ENCODE results near the gene SLIT3.

The SLIT3 gene

DNA sequence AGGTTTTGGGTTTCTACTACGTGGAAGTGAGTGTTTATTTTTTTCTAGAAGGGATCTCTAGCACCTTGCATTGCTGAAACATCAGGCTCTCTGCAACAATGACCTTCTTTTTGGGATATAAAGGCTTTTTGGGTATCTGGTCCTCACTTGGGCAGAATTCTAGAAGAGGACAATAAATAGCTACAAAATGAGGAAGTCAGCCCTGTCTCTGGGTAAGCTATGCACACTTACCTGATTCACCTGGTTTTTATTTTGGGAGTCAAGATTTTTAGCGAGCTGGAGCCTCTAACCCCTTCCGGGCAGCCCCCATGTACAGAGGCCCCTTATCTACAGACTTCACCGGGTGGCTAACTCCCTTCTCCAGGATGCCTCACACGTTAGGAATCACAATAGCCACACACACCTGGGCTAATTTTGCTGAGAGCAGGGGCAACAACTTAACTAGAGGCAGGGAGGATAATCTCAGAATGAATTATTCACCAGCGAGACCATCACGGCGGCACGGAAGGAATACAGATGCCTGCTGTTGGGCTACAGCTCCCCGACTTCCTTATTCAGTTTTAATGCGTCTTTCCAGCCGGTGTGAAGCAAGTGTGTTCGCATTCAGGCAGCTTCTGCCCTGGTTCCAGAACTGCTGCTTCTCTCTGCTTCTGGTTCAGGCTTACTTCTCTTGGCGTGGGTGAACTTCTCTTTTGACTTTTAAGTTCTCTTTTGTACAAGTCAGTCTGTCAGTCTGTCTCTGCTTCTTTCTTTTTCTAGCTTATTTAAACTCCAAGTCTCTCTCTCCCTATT, 380.7 kb downstream of the SLIT3 start:
- DNase-seq (ENCODE audit: extremely low spot score): no peak
- no peak for TF ChIP-seq ARNT (IDR thresholded peaks at IDR 0.05)
- TF ChIP-seq NFRKB (IDR thresholded peaks at IDR 0.05): no peak
- TF ChIP-seq L3MBTL2 (conservative IDR thresholded peaks at IDR 0.05): no peak
- TF ChIP-seq SUZ12 (IDR thresholded peaks at IDR 0.05): no peak
- TF ChIP-seq TARDBP (IDR thresholded peaks at IDR 0.05): no peak
- TF ChIP-seq HDGF (IDR thresholded peaks at IDR 0.05; ENCODE audit: borderline replicate concordance): no peak
- no peak for TF ChIP-seq ELF4 (IDR thresholded peaks at IDR 0.05)
- TF ChIP-seq SP1 (IDR thresholded peaks at IDR 0.05): no peak
- no peak for TF ChIP-seq ZNF384 (IDR thresholded peaks at IDR 0.05)
- TF ChIP-seq FOXA1 (IDR thresholded peaks at IDR 0.05): no peak
- no peak for TF ChIP-seq LEF1 (IDR thresholded peaks at IDR 0.05; ENCODE audit: borderline replicate concordance)
- ChIA-PET CTCF (no interaction called here), POLR2A (no interaction called here)

DNA sequence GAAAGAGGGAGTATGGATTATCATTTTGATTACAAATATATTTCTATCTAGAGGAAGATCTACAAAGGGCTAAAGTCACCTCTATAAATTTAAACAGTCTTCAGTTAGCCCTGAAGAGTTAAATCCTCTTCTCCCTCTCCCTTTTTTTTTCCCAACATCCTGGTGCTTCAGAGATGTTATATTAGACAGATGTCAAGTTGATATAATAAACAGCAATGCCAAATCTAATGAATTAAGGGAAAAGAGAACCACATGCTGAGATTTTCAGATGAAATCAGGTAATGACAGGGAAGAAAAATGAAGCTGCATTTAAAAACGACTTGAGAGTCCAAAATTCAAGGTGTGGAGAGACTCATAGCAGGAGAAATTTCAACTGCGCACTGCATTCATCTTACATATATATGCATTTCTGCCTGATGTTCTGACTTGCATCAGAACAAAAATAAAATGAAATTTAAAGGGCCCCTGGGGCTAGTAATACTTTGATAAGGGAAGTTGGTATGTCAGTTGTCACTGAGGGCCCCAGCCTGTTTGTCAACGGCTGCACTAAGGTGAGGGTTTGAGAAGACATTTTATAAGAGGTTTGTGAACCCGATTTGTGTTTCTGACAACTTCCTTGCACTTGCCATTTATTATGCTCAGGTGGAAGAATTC, 382.9 kb downstream of the SLIT3 start:
- no peak for DNase-seq (ENCODE audit: extremely low spot score)
- TF ChIP-seq ARNT (IDR thresholded peaks at IDR 0.05) (no peak), ZNF384 (IDR thresholded peaks at IDR 0.05) (no peak), FOXM1 (IDR thresholded peaks at IDR 0.05; ENCODE audit: borderline replicate concordance) (no peak), LEF1 (IDR thresholded peaks at IDR 0.05; ENCODE audit: borderline replicate concordance) (no peak), FOXA1 (IDR thresholded peaks at IDR 0.05) (no peak), TARDBP (IDR thresholded peaks at IDR 0.05) (no peak), CTBP1 (IDR thresholded peaks at IDR 0.05; ENCODE audit: borderline replicate concordance) (no peak), NFRKB (IDR thresholded peaks at IDR 0.05) (no peak), FOXK2 (IDR thresholded peaks at IDR 0.05) (no peak), L3MBTL2 (conservative IDR thresholded peaks at IDR 0.05) (no peak), HDGF (IDR thresholded peaks at IDR 0.05; ENCODE audit: borderline replicate concordance) (no peak), ELF4 (IDR thresholded peaks at IDR 0.05) (no peak), SP1 (IDR thresholded peaks at IDR 0.05) (no peak), BHLHE40 (IDR thresholded peaks at IDR 0.05; ENCODE audit: borderline replicate concordance) (no peak), SUZ12 (IDR thresholded peaks at IDR 0.05) (no peak)
- TF ChIP-seq, protein P1, sequence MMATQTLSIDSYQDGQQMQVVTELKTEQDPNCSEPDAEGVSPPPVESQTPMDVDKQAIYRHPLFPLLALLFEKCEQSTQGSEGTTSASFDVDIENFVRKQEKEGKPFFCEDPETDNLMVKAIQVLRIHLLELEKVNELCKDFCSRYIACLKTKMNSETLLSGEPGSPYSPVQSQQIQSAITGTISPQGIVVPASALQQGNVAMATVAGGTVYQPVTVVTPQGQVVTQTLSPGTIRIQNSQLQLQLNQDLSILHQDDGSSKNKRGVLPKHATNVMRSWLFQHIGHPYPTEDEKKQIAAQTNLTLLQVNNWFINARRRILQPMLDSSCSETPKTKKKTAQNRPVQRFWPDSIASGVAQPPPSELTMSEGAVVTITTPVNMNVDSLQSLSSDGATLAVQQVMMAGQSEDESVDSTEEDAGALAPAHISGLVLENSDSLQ (IDR thresholded peaks at IDR 0.05): no peak
- POLR2A ChIA-PET: no interaction called here
- CTCF ChIA-PET: interaction anchor here (0.6 to 1.4 kb wide), 2 partner anchors 9 to 52 kb away, joined by 4 read pairs; no protein-coding TSS in a partner anchor

DNA sequence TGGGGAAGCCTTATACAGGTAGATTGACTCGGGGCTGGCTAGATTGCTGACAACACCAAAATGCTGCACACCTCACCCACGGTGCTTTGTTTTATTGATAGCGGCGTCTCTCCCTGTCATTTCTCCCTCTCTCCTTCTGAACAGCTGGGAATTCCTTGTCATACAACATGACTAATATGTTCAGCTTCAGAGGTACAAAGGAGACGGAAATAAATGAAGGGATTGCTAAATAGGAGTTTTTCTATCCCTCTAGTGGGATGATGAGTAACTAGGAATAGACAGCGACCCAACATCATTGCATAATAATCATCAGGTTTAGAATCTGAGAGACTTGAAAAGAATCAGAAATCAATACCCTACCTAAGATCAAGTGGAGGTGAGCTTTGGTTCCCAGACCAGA, 384.1 kb downstream of the SLIT3 start:
- POLR2A ChIA-PET: no interaction called here
- CTCF ChIA-PET: interaction anchor here (0.7 kb wide), 1 partner anchor 66 kb away, joined by 3 read pairs; no protein-coding TSS in a partner anchor

DNA sequence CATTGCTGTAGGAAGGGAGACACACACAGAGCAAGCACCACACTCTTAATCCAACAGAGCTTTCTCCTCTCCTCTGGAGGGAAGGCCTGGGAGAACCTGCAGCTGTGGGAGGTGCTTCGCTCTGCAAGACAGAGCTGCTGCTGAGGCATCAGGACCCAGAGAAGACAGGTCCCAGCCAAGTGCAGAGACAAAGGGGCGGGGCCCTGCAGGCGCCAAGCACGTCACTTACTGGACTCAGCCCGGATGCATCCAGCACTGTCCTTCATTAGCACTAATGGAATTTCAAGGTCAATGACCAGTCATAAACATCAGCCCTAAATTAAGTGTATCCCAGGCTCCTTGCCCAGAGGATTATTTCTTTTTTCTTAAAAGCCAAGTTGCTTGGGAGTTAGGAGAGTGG, 384.7 kb downstream of the SLIT3 start:
- DNase-seq (ENCODE audit: extremely low spot score): no peak
- TF ChIP-seq, protein P1 (IDR thresholded peaks at IDR 0.05): no peak
- TF ChIP-seq LEF1 (IDR thresholded peaks at IDR 0.05; ENCODE audit: borderline replicate concordance) (no peak), ELF4 (IDR thresholded peaks at IDR 0.05) (no peak), BHLHE40 (IDR thresholded peaks at IDR 0.05; ENCODE audit: borderline replicate concordance) (no peak), TARDBP (IDR thresholded peaks at IDR 0.05) (no peak), NFRKB (IDR thresholded peaks at IDR 0.05) (no peak), L3MBTL2 (conservative IDR thresholded peaks at IDR 0.05) (no peak), ARNT (IDR thresholded peaks at IDR 0.05) (no peak), SP1 (IDR thresholded peaks at IDR 0.05) (no peak), SUZ12 (IDR thresholded peaks at IDR 0.05) (no peak)
- ChIA-PET CTCF (interaction anchor here (0.7 kb wide), 1 partner anchor 66 kb away, joined by 3 read pairs; no protein-coding TSS in a partner anchor), POLR2A (no interaction called here)

More for the DNA sequence above, 384.1 kb downstream of the SLIT3 start:
- TF ChIP-seq HDGF (IDR thresholded peaks at IDR 0.05; ENCODE audit: borderline replicate concordance) (no peak), ZNF384 (IDR thresholded peaks at IDR 0.05) (no peak), CTBP1 (IDR thresholded peaks at IDR 0.05; ENCODE audit: borderline replicate concordance) (no peak), FOXK2 (IDR thresholded peaks at IDR 0.05) (no peak), LEF1 (IDR thresholded peaks at IDR 0.05; ENCODE audit: borderline replicate concordance) (no peak), ELF4 (IDR thresholded peaks at IDR 0.05) (no peak), SP1 (IDR thresholded peaks at IDR 0.05) (no peak), ARNT (IDR thresholded peaks at IDR 0.05) (no peak), TARDBP (IDR thresholded peaks at IDR 0.05) (no peak), BHLHE40 (IDR thresholded peaks at IDR 0.05; ENCODE audit: borderline replicate concordance) (no peak), FOXM1 (IDR thresholded peaks at IDR 0.05; ENCODE audit: borderline replicate concordance) (no peak), L3MBTL2 (conservative IDR thresholded peaks at IDR 0.05) (no peak), SUZ12 (IDR thresholded peaks at IDR 0.05) (no peak), NFRKB (IDR thresholded peaks at IDR 0.05) (no peak), FOXA1 (IDR thresholded peaks at IDR 0.05) (no peak)
- TF ChIP-seq, protein P1 (IDR thresholded peaks at IDR 0.05): no peak
- no peak for DNase-seq (ENCODE audit: extremely low spot score)

DNA sequence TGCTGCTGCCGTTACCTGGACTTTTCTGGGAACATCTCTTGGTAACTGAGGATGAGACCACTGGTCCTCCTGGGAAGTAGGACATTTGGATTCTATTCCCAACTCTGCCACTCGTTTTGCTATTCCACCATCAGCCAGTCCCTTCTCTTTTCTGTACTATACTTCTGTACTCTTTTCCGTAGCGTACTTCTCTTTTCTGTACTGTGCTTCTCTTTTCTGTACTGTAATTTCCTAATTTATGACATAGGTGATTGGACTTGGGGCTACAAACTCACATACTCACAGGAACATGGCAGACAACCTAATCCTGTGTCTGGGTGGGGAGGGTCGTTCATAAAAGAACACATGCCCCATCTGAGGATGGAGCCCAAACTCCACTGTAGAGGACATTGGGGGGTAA, 386.4 kb downstream of the SLIT3 start:
- no peak for DNase-seq (ENCODE audit: extremely low spot score)
- POLR2A ChIA-PET: no interaction called here
- TF ChIP-seq NFRKB (IDR thresholded peaks at IDR 0.05) (no peak), ZNF384 (IDR thresholded peaks at IDR 0.05) (no peak), TARDBP (IDR thresholded peaks at IDR 0.05) (no peak), HDGF (IDR thresholded peaks at IDR 0.05; ENCODE audit: borderline replicate concordance) (no peak), SUZ12 (IDR thresholded peaks at IDR 0.05) (no peak), ARNT (IDR thresholded peaks at IDR 0.05) (no peak), L3MBTL2 (conservative IDR thresholded peaks at IDR 0.05) (no peak), FOXK2 (IDR thresholded peaks at IDR 0.05) (no peak)
- TF ChIP-seq, protein P1 (IDR thresholded peaks at IDR 0.05): no peak
- CTCF ChIA-PET: no interaction called here
